Mucosa of gallbladder (tissue), 1 donor: Measurements from ENCODE around the gene FUZ. TPM values are rescaled to one million over a fixed set of nuclear protein-coding genes. Genes with fewer than 3 reads are reported as not detected.

Experiments used
- DNase-seq: peaks from one replicate; pipeline ENCODE4 v3.0.0-alpha.2; 2020; ENCODE audit warnings: low spot score
- total RNA-seq: library from RNA; stranded (reverse); gene quantifications from one replicate; pipeline ENCODE4 v1.2.1, GENCODE V29; 2021
- donor health status: DM: no; HTN: no; CAD: no.

Gene FUZ
- total RNA-seq, 1 donor from 2014 or later = 36.7 TPM

DNA sequence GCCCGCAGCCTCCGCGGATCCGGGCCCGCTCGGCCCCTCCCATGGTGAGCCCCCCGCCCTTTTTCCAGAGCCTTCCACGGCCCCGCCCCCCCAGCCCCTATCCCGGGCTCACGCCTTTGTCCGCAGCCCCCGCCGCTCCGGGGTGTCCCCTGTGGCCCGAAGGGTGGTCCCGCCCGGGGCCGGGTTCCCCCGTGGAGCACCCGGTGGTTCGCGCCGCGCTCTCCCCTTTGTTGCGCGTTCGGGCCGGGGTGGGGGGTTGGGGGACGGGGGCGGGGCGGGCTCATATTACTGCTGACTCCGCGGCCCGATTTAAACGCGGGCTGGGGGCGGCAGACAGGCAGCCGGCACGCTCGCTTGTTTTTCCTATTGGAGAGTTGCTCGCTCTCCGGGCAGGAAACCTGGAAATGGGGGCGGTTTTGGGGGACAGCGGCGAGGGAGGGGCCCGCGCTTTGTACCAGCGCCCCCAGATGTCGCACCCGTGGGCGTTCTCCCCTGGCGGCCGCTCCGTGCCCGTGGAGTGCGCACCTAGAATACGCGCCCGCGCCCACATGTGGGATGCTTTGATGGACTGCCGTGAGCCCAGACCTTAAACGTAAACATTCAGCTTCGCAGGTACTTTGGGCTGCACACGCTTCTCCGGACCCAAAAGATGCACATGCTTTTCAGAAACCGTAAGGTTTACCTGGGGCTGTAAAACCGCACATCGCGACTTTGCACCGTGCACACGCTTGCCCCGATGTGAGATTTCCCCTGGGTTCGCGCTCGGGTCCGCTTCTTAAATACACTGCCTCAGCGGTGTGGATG, 38.6 kb upstream of the FUZ start:
- DNase-seq = no peak

DNA sequence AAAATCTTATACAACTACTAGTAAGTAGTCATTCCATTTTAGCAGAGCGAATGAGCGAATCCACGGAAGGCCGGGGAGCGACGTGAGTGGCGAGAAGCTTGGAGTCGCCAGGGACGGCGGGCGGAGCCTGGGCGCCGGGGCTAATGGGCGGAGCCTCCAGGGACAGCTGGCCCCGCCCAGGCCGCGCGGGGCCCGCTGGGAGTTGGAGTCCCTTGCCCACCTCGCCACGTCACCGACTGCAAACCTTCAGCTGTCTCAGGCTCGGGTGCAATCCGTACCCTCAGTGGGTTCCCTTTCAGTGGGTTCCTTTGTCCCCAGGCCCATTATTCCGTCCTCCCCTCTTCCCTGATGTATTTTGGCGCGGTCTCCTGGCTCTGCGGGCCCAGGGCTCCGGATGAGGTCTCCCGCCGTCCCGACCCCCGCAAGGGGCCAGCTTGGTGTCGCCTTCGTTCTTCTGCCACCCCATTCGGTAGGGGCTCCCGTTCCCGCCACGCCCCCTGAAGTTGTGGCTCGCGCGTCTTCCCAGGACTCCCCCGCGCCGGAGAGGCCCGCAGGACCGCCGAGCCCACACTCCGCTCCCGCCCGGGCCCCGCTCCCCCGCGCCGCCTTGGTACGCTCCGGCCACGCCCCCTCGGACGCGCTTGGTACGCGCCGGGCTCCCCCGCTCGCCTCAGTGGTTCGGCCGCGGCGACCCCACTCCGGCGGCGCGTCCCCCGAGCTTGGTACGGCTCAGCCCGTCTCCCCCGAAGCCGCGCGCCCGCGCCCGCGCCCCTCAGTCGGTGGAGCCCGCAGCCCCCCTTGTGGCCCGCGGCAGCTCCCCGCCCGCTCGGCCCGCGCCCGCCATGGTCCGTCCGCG, 37.6 kb upstream of the FUZ start, which contains the start of gene PTOV1:
Gene PTOV1, plus strand, starts transcription at position 673 of the 856 bp plus-strand sequence.
- peak; percentile 93 for DNase-seq

DNA sequence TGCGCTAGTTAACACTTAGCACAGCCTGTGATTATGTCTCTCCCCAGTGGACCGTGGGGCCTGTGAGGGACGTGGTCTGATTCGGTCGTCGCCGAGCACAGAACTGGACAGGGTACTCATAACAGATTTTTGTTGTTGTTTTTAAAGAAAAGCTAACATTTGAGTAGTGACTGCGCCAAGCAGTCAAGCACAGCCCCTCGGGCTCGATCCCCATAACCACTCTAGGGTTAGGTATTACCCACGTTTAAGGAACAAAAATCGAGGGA, 37.1 kb upstream of the FUZ start:
- no peak for DNase-seq

DNA sequence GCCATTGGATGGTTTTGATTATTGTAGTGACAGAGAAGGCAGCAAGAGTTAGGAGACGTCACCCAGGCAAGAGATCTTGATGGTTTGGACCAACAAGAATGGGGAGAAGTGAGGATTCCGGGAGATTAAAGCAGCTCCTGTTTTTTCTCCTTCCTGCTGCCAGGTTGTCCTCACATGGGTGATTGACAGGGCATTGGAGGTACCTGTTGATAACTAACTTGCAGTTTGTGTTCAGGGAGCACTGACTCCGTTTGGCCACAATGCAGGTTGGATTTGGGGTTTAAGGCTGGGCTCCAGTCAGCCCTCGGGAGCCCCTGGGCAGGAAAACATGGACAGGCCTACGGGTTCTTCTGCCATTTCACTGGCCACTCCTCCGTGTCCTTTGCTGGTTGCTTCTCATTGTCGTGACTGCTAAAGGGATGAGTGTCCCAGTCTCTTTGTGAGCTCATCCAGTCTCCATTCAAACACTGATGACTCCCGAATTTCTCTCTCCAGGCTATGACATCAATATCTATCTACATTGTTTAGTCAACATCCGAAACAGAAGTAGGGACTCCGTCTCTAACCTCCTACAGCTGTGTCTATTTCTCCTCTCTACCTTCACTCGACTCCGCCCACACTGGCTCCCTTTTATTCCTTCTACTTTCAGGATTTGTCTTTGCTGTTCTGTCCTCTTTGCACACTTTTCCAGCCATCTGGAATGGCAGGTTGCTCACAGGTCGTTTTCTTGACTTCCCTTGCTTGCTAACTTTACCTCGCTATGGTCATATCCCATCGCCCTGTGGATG, 36.5 kb upstream of the FUZ start:
- DNase-seq = no peak

DNA sequence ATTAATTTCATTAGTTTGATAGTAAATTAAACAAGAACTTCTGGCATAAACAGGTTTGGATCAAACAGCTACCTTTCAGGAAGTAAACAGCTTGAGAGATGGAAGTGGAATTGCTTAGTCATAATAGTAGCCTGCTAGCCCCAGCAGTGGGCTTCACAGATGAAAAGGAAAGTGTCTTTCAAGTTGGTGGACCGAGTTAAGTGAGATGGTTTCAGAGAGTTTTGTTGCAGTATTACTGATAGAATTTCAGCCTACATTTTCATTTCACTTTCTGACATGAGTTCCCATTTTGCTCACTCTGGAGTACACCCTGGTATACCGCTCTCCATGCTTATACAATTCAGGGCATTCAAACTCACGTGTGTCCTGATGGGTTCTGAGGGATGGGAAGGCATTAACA, 35.8 kb upstream of the FUZ start:
- DNase-seq = no peak

DNA sequence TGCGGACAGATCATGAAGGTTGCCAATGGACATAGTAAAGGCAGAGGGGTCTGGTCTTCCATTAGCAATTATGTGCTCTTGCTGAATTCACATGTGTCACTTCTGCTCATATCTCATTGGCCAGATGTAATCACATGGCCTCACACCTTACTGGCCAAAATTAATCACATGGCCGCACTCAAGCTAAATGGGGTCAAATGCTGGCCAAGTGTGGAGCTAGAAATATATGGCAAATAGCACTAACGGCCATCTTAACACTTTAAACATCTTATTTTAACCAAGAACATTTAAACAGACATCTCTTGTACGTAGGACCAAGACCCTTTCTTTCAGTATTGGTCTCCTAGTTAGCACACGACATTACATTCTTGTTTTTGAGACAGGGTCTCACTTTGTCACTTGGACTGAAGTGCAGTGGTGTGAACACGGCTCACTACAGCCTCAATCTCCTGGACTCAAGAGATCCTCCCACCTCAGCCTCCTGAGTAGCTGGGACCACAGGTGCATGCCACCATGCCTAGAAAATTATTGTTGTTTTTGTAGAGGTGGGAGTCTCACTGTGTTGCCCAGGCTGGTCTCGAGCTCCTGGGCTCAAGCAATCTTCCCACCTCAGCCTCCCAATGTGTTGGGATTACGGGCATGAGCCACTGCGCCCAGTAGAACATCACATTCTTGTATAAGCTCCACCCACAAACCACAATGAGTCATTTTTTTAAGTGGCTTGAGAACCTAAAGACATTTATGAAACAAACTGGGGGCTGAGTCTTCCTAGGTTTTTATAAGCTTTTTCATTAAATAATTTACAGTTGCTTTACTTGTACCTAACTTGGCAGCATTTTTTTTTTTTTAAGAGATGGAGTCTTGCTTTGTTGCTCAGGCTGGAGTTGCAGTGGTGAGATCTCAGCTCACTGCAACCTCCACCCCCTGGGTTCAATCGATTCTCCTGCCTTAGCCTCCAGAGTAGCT, 34.9 kb upstream of the FUZ start:
- no peak for DNase-seq

DNA sequence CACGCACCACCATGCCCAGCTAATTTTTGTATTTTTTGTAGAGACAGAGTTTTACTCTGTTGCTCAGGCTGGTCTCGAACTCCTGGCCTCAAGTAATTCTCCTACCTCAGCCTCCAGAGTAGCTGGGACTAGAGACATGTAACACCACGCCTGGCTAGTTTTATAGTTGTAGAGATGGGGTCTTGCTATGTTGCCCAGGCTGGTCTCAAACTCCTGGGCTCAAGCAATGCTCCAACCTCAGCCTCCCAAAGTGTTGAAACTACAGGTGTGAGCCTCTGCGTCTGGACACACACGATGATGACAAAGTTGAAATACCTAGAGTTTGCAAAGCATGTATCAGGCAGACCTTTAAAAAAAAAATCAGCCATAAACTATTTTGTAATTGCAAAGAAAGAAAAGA, 33.3 kb upstream of the FUZ start:
- no peak for DNase-seq

DNA sequence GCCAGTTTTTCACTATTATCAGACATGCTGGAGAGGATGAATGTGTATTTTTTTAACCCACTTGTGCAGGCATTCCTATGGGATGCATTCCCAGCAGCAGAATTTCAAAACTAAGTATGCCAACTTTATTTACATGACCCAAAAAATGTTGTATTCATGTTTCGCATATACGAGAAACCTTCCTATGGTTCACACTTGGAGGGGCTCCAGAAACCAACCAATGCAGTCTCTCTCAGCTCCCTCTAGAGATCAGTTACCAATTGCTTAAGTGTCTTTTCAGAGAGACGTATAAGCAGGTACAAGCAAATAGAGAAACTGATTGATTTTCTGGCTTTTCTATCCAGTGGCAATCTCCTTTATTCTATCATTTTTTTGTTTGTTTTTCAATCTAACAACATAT, 32.3 kb upstream of the FUZ start:
- DNase-seq = no peak

DNA sequence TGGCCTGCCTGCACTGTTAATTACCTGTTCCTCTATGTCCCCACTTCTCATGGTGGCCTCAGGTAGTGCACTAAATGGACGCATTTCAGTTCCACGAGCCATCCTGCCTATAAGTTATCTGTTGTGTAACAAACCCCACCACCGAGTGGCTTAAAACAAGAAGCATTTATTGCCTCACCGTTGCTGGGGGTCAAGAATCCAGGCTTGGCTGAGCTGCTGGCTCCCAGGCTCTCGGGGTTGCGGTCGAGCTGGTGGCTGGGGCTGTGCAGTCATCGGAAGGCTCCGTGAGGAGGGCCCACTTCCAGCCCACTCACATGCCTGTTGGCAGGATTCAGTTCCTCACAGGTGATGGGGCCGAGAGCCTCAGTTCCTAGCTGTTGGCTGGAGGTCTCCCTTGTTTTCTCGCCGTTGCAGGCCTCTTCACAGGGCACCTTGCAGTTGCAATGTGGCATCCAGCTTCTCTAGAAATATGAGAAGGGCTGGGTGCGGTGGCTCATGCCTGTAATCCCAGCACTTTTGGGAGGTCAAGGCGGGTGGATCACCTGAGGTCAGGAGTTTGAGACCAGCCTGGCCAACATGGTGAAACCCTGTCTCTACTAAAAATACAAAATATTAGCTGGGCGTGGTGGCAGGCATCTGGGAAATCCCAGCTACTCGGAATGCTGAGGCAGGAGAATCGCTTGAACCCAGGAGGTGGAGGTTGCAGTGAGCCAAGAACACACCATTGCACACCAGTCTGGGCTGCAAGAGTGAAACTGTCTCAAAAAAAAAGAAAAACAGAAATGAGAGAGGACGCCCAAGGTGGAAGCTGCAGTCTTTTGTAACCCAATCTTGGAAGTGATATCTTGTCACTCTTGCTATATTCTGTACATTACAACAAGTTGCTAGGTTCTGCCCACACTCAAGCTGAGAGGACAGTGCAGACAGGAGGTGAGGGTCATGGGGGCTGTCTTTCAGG, 31.3 kb upstream of the FUZ start:
- DNase-seq = no peak

DNA sequence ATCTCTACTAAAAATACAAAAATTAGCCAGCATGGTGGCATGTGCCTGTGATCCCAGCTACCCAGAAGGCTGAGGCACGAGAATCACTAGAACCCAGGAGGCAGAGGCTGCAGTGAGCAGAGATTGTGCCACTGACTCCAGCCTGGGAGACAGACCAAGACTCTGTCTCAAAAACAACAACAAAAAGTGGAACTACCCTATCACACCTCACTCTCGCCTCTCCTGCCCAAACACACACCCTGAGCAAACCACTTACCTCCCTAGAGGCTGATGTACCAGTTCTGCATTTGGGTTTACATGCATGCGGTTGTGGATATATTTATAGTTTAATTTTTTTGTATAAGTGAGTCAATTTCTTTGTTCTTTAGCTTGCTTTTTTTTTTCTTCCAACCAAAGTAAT, 30.2 kb upstream of the FUZ start:
- no peak for DNase-seq

DNA sequence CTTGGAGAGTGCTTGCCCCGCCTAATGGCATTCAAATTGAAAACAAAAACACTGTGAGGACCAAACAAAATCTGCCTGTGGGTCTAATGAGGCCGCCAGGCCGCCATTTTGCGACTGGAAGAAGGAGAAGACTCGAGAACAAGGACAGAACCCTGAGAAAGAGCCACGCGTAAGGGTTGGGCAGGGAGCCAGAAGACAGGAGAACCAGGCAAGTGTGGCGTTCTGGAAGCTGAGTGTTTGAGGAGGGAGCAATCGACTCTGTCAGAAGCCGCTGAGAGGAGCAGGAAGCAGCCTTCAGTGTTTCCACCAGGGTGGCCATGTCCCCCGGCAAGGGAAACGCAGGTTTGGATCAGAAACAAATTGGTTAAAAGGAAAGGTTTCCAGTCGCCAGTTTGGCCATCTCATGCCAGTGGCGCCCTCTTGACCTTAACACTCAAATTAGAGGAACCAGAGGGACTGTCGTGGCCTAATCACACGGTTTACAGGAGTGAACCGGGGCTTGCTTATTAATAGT, 27.7 kb upstream of the FUZ start:
- no peak for DNase-seq

DNA sequence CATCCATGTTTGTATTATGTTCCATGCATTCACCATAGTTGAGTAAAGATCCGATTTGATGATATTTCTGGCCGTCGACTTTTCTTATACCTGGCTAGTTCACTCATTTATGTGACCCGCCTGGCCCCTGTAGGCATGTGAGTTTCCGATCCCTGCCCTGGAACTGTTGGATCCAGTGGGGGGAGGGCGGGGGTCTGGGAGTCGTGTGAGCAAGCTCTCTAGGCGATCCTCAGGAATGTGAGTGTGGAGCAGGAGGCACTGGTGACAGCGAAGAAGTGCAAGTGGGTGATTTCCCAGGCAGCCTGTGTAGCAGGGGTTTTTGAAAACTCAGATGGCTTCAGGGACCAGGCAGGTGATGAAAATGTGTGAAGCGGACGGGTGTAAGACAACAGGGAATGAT, 27.2 kb upstream of the FUZ start:
- DNase-seq = no peak

DNA sequence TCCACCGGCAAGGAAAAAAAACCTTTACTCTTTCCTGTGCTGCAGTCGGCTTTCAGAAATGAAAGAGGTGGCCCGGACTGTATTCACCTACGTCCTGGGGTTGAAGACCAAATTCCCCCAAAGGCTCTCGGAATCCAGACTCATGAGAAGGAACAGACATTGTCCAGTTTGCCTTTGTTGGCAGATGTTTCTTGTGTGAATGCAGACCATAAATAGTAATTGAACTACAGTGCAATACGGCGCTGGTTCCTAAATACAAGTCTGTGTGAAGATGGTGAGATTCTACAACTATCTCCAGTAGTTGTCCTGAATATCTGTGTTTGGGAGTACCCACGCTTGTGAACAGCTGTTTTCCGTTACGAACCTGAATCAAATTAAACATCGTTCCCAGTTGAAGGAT, 26.6 kb upstream of the FUZ start:
- no peak for DNase-seq

DNA sequence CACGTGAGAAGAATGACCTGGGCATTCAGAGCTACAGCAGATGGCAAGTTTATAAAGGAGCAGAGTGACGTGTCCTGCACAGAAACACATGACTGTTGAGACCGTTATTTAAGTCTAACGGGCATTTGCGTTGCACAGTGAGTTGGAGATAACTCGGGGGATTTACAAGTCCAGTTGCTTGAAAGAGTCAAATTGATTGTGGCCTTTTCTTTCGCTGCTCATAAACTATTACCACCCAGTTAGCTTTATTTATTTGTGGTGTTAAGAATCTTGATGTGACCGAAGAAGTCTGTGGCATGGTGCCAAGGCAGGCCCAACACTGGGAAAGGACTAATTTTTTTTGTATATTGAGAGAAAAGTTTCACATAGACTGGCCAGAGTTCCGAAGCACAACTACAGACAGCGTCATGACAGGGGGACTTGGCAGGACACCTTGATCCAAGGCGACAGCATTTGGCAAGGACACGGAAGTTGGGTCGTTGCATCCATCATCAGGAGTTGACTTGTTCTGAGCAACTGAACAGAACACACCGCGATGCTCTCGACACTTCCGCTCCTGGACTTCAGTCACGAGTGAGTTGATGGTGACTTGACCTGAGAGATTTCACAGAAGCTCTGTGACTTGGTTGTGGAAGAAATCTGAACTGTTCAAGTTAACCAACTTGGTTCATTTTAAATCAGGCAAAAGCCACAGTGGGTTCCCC, 25.9 kb upstream of the FUZ start:
- DNase-seq = no peak

DNA sequence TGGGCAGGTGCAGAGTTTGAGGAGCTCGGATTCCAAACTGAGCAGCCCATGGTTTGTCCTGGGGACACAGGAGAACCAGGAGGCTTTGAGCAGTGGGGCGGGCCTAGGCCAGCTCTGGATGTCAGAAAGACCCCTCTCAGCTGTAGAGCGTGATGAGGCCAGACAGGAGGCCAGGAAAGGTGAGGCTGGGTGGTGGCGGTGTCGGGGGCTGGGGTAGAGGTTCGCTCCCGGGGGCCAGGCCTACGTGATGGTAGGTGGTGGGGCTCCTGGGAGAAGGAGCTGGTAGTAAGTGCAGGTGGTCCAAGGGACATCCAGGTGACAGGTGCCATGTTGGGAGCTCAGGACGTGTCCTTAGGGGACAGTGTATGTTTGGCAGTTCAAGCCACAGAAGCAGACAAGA, 24.3 kb upstream of the FUZ start:
- no peak for DNase-seq

DNA sequence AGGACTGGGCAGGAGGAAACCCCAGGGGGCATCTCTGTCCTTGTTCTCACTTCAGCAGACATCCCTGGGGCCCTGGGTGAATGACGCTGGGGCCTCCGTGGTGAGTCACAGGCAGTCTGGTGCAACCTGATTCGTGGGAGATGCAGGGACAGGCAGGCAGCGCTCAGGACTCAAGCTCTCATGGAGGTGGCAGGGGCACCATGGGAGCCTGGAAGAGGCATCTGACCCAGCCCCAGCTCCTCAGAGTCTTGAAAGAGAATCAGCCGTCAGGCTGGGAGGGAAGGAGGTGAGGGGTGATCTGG, 23.9 kb upstream of the FUZ start:
- no peak for DNase-seq

DNA sequence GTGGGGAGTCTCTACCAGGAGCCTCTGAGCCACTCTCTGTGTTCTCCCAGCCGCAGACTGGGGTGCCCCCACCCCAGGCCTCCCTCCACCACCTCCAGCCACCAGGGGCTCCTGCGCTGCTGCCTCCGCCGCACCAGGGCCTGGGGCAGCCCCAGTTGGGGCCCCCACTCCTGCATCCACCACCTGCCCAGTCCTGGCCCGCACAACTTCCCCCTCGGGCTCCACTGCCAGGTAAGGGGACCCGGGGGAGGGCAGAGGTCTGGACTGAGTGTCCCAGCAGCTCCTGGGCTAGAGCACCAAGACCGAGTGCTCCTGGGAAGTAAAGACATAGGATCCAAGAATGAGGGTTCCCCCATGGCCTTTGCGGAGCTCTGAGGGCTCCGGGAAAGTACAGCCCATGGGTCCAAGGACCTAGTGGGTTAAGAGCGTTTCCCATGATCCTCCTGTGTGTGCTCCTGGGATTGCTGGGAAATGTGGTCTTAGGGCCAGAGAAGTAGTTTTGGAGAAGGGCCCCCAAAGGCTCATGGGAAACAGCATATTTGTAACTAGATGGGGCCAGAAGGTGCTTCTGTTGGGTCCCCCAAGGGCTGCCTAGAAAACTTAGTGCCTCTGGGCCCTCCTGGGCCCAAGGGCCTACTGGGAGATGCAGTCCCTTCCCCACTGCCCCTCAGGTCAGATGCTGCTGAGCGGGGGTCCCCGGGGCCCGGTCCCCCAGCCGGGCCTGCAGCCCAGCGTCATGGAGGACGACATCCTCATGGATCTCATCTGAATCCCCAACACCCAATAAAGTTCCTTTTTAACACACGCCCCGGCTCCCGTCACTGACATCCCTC, 23.3 kb upstream of the FUZ start:
- no peak for DNase-seq

DNA sequence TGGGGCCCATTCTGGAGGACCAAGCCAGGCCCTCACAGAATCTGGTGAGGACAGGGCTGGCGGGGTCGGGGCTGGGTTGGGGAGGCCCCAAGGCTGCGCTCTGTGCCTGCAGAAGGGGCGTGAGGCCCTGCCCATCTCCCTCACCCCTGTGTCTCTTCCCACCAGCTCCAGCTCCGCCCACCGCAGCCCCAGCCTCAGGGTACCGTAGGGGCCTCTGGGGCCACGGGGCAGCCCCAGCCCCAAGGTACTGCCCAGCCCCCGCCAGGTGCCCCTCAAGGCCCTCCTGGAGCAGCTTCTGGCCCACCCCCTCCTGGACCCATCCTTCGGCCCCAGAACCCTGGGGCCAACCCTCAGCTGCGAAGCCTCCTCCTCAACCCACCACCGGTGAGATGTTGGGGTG, 22.5 kb upstream of the FUZ start:
- DNase-seq = no peak

DNA sequence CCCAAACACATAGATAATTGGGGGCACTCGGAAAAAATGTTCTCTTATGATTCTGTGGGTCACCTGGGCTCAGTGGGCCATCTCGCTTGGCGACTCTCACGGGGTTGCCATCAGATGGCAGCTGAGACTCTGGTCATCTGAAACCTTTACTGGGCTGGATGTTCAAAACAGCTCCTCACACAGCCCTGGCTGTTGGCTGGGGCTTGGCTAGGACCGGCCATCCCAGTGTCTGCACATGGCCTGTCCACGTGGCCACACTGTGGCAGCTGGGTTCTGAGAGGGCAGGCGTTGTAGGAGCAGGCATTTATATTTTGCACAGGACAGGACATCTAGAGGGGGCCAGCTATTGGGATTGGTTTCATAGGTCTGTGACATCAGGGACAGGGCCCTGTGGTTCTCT, 20.5 kb upstream of the FUZ start:
- DNase-seq = no peak
